CD4-positive, alpha-beta T cell treated with Interleukin-6 for 4 hours (primary cell): ENCODE data around the gene ACE2.
"Not testable (repeated sequence)": the region's sequence is repeated elsewhere in the genome, so short reads cannot be mapped to it uniquely, and the experiment has no call there.

Experiments used
- DNase-seq: peaks from one replicate; pipeline ENCODE4 v3.0.0-alpha.2; 2020; ENCODE audit warnings: mixed read lengths

The ACE2 gene

DNA sequence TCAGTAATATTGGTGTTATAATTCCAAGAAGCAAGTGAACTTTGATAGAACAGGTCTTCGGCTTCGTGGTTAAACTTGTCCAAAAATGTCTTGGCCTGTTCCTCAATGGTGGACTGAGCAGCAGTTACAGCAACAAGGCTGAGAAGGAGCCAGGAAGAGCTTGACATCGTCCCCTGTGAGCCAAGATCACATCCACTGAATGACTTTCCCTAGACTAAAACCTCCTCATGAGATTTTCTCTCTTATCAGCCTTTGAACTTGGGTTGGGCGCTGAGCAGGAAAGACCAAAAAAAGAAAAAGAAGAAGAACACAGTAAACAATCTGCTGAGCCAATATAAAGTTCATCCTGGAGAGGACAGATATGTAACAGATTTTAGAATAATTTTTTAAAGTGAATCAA is at the start of gene ACE2:
ACE2 (minus strand) TSS at position 216 of the 400 bp plus-strand sequence; CDS start at position 167, 49 bp downstream.
- DNase-seq: no peak

DNA sequence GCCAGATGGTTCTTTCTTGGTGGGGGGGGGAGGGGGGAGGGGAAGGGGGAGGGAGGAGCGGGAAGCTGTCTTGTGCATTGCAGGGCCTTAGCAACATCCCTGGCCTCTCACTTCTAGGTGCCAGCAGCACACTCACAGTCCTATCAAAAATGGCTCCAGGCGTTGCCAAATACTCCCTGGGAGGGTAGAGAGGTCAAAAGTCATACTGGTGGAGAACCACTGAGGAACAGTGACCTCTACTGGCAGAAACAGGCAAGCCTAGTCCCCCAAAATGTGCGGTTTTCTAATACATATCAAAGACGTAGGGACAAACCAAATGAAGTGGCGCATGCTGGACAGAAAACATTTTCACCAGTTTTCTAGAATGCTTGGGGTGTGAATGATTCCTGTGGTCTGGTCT is 46.8 kb upstream of the ACE2 start:
- not testable (repeated sequence) for DNase-seq

DNA sequence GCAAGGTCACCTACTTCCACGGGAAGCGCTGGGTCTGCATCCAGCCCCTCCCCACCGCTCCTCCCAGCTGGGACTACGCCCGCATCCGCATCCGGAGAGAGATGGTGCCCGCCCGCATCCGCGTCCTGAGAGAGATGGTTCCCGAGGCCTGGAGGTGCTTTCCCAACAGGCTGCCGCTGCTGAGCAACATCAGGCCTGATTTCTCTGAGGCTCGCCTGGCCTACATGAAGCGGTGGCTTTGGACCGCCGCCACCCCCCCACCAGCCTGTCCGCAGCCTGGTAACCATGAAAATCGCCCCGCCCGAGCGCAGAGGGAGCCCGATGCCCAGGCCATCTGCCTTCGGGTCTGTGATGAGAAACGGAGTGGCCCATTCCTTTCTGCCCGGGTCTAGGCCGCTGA is 45.8 kb upstream of the ACE2 start:
- DNase-seq: no peak

DNA sequence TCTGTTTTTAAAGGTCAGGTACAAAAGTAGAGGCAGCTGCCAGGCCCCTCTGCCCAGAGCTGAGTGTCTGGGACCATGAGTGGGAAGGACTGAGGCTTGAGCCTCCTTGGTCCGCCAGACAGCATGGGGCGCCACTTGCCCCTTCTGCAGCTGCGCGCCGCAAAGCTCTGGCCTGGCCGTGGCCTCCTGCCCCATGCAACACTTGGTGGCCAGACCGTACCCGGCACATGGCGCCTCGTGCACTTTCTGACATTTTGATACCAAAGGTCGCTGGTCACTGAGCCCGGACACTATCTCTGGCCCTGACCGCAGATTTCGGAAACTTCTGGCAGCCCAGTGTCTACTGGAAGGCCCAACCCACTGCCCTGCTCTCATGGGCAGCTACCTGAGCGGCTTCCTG is 45.3 kb upstream of the ACE2 start:
- DNase-seq: no peak

DNA sequence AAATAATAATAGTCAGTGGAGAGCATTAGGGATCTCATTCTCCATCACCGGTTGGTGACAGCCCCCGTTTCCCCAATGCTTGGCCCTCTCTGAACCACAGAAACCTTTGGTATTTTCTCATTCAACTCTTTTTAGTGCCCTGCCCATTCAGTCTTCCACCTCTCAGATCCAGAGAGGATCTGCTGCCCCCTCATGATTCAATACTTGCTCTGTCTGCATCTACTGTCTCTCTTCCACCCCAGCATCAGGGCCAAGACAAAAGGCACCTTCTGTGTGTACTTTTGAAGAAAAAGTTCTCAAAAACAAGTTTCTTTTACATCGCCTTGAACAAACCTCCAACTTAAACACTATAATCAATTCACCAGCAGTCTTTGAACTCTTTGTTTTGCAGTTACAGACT is 44.5 kb upstream of the ACE2 start:
- no peak for DNase-seq

DNA sequence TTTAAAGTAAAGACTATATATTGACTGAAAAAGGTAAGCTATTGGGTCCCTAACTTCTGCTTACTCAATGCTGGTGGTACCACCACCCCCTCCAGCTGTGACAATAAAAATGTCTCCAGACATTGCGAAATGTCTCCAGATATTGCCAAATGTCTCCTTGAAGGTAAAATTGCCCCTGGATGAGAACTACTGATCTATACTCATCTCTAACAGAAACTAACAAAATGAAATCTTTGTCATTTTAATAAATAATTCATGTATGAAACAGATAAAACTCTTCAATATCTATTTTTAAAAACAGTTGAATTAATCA is 43.8 kb upstream of the ACE2 start:
- no peak for DNase-seq

DNA sequence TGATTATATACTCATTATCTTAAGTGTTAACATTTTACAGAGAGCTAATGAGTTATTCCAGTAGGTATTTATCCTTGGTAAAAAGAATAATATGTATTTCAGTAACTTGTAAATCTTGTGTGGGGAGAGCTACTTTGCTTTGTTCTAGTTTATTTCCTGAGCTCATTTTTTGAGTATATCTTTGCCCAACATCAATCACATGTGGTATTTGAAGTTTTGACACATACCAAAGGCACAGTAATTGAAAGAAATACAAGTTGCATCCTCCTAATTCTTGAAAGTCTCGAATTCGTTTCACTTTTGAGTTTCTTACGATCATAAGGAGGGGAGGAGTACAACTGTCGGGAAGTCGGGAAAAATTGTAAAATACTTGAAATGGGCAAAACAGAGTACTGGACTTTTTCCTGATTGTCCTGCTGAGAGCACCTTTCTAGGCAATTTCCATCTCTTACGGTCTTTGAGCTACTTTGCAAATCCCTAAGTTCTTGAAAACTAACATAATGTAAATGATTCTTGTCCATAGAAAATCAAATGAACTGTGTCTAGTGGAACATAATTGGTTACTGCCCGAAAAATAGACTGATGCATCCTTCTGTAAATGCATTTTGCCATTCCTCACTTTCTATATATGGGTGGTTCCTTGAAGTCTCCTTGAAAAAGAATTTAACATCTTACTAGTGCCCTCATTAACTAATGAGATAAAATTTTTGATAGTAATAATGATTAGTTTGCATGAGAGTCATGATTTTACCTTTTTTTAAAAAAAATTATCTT is 43.2 kb upstream of the ACE2 start:
- DNase-seq: no peak

DNA sequence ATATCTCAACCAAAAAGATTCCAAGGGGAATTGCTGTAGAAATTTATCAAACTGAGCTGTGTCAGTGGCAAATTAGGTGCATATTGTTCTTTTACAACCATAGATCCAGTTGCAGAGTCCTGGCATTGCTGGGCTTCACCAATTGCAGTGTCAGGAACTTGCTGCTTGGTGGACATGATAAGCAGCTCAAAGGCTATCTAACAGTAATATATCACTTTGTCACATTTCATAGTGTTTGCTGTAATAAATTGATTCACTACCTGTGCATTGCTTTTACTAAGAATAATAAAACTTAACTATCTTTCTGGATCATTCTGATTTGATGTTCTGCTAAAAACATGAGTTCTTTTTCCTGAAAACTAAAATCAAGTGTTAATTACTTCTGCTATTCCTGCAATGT is 30.9 kb upstream of the ACE2 start:
- no peak for DNase-seq

DNA sequence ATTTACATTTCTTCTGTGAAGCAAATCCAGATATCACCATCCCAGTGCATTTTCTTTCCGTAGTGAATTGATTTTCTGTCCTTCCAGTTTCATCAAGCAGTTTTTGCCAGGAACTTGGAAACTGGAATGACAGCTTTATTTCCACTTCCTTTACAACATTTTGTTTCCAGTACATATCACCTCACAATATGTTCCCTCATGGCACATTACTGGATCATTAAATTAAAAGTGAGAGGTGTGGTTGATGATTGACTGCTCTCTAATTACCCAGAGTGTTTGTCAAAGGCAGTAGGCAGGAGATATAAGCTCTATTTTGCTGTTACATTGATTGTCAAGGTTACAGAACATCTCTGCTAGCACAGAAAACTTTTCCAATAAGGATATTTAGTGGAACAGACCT is 22.3 kb upstream of the ACE2 start:
- no peak for DNase-seq

DNA sequence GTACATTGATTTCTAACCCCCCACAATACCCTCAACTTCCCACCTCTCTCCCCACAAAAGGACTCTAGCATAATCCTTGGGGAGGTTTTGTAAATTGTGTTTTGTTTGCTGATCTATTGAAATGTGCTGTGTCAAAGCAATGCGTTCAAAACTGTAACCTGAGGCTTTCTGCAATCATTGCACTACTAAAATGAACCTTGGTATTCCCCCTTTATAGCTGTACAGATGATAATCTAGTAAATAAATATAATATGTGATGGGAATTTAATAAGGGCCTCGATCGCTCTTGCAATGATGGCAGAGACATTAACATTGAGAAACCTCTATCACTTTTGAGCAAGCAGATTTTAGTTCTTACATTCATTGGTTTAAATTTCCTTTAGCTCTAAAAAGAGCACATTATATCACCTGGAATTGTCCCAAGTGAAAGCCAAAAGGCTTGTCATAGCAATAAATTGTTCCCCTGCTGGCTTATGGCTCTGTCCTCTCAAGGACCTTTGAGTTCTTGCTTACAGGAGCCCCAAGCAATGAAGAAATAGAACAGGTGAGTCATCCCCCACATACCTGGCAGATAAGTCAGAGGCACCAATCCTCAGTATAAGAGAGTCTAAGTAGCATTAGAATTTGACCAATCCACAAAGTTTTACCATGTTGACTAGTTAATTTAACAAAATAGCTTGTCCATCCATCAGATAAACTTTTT is 18.4 kb upstream of the ACE2 start:
- no peak for DNase-seq

DNA sequence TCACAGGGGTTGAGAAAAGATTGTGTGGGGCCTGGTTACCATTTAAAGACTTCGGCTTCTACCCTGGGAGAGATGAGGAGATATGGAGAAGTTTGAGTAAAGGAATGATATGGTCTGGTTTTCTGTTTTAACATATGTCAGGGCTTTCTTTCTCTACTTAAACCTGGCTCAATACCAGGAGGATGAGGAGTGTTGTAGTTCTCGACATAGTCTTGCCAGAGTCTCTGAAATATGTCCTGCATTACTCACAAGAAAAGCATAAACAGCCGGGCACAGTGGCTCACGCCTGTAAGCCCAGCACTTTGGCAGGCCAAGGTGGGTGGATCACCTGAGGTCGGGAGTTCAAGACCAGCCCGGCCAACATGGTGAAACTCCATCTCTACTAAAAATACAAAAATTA is 16.4 kb upstream of the ACE2 start:
- DNase-seq: no peak

DNA sequence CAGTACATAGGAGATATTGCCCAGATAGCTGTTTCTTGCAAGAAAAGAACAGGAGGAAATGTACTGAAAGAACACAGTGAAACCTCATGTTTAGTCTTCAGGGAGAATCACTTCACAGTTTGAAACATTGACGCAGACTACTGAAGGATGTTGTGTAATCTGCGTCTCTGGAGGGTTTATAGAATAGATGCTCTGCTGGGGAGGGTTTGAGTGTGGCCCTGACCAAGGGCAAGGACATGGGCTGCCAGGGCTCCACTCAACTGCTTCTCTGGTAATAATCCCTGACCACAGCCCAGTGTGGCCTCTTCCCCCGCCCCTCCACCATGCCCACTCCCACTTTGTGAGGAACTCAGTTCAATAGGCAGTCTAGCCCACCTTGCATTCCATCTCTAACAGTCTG is 15.8 kb upstream of the ACE2 start:
- DNase-seq: no peak

DNA sequence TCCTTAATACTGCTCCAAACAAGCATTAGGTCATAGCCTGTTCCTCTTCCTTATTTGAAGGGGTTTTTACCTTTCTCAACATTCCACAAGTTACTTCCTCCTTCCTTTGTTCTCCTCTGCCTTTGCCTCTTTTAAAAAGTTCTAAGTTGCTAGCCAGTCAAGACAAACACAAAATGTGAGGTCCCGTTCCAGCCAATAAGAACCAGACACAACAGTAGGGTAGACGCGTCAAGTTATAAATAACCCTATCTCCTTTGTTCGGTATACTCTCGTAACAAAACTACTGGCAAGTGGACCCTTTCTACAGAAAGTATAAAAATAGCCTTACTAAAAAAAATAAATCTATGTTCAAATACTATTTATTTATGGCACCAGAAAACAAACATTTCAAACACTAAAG is 6.3 kb upstream of the ACE2 start:
- DNase-seq: no peak

DNA sequence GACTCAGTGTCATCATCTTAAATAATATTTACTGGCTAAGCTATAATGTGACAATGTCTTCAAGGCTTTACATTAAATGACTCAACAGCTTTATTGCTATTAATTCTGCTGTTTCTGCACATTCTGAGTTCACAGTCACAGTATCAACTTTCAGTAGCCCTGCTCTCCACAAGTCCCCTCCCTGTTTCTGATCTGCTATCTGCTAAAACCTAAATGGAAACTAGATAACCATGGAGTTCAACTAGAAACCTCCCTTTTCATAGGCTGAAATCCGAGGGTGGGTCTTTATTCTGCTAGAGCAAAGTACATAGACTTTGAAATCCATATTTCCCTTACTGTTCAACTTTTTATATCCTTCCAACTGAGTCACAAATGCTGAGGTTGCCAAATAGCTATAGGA is 5.4 kb upstream of the ACE2 start:
- no peak for DNase-seq

DNA sequence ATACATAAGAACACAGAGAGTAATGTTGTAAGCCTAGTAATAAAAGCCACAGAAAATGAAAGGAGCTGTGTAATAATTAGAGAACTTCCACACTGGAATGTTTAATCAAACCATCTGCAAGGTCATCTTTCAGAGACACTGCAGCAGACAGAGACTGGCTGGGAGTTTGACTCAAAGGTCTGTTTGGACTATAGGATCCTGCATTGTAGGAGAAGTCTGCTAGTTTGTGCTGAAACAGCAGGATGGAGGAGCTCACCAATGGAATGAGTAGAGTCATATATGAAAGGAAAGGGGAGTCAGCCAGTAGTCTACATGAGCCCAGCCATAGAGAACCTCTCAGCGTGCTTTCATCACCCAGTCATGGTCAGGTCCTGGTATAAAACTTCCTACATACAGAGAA is 4.5 kb upstream of the ACE2 start:
- no peak for DNase-seq

DNA sequence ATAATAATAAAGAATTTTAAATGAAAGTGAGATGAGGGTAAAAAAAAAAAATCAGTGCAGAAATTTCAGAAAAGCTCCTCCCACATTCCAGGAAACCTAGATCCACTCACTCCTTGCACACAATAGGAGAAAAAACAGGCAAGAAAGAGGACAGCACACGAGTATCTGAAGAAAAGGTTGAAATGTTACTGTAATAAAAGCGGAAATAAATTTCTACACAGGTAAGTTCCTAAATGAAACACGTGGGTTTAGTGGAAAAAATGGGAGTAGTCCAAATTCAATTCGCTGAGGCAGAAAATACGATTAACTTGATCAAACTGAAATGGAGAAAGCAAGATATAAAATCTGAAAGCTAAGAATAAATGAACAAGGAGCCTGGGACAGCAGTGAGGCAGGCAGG is 2.0 kb upstream of the ACE2 start:
- DNase-seq: no peak

DNA sequence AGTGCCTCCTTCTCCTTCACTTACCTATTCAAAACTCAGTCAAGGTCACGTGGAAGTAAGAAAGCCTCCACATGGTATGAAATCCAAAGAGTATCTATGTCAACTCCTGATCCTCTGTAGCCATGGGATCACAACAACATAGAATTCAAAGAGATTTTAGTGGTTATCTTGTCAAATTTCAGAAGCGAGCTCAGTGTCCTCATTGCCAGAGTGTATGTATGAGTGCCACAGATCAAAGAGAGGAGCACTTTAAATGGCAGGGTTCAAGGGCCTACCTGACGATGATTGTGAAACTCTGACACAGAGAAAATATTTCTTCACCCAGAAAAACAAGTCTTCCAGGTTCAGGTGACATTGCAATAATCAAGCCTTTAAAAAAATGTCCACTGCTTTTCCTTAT is 1.2 kb upstream of the ACE2 start:
- no peak for DNase-seq

DNA sequence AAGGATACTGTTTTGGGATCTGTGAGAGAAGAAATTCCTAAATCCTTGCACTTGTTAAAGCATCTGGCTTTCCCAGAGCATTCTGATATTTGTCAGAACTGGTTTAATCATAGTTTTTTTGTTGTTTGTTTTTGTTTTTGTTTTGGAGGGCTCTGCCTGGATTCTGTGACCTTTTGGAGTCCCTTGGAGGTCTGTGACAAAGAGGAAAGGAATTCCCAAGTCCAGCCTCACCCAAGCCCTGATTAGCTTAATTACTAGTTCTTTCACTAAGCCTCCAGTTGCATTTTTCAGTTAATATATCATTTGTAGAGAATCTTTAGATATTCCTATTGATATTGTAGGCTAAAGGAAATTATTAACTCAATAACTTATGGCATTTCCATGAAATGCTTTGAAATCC is 711 bp downstream of the ACE2 start:
- DNase-seq: no peak

DNA sequence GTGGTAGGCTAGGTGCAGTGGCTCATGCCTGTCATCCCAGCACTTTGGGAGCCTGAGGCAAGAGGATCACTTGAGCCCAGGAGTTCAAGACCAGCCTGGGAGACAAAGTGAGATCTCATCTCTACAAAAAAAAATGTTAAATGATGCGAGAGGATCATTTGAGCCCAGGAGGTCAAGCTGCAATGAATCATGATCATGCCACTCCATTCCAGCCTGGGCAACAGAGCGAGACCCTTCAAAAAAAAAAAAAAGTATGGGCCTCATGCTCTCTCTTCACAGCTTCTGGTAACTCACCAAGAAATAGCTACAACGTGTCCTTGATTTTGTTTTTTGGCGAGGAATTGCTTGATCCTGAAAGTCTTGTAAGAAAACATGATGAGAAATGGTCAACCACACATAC is 1.3 kb downstream of the ACE2 start:
- DNase-seq: no peak

DNA sequence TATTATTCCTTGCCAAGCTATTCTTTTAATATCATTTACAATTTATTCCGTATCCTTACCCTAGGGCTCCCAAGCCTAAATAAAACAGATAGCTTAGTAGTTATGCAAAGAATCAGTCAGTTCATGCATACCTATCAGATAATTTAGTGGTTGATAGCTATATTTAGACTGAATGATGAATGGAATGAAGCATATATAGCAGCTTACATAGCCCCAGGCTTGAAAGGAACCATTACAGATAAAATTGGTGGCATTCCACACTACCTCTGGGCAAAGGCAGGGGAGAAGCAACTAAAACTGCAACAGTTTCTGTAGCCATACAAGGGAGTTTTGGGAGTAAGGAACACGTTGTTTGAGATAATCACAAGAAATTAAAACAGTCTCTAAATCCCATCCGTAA is 2.7 kb downstream of the ACE2 start:
- no peak for DNase-seq

DNA sequence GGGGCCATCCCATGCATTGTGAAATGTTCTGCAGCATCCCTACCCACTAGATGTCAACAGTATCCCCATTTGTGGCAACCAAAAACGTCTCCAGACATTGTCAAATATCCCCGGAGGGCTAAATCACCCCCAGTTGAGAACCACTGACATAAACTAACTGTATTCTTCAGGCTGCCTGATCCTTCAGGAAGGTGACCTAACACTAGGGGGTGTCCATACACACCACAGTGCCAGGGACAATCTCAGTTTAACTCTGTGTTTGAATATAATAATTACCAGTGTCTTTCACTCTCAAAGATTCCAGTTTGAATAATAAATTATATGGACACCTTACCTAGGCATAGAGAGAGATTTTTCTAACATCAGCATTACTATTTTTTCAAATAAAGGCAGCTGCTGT is 6.4 kb downstream of the ACE2 start:
- DNase-seq: no peak

DNA sequence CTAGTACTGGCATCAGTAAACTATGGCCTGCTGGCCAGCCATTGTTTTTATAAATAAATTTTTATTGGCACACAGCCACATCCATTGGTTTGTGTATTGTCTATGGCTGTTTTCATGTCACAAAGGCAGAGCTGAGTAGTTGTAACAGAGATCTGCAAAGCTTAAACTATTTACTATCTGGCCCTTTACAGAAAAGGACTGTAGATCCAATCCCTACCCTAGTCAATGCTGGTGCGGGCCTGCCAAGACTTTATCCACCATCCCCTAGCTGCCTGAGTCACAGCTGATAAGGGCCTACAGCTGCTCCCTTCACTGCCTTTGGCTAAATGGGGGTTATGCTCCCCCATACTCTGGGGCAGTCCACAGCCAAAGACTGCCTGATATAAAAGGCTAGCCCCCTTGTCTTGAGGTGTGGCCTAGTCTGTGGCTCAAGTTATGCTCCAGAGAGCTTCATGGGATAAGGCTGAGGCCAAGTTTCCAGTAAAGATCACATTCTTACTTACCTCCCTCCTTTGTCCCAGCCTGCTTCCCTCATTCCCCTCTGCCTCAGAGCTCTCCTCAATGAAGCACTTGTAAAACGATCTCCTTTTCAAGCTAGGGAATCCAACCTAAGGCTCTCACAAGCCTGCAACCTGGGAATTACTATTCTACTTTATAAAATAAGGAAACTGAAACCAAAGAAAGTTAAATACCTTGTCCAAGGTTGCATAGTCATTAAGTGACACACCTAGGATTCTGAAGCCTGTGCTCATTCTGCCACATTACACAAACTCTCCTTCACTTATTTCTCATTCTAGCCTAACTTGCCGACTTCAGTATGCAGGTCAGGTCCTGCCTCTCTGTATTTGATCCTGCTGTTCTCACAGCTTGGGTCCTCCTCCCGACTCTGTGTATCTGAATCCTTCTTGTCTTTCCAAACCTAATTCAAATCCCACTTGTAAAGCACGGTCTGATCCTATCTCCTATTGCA is 20.7 kb downstream of the ACE2 start:
- no peak for DNase-seq

DNA sequence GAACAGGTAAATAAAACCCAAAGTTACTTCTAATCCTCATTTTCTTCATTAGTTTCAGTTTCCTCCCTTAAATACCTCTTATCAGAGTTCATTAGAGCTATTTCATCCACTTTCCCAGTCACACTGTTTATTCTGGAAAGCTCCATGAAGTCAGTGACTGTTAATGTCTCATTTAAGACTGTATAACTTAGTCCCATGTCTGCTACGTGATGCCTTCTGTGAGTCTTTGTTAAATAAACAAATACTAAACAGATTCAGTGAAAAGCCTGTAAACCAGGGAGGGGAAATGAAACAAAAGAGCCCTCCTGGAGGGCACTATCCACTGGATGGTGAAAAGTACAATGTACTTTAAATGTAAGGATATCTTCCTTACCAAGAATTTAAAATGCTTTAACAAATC is 24.7 kb downstream of the ACE2 start:
- no peak for DNase-seq

DNA sequence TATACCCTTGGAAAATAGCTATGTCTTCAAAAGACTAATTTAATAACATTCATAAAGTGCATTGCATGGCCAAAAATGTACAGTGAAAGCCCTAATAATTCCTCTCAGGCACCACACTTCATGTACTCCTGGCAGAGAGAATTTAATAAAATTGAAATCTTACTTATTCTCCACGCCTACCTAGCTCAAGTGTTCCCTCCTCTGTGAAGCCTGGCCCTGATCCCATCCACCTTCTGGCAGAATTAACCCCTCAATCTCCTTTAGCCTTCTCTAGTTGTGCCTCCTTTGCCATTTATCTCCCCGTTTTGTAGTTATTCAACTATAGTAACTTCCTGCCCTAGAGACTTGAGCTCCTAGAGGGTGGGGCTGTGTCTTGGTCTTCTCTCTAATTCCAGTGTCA is 26.7 kb downstream of the ACE2 start:
- DNase-seq: no peak
